ENCODE results near the gene SPTLC1.
A peak's percentile ranks its signal among the peaks of the same experiment; 100 is the strongest.

GRCh38 chr9:92138157-92138959 lies 23.1 kb upstream of the SPTLC1 start:
- TF ChIP-seq CTCF (optimal IDR thresholded peaks at IDR 0.05 in 1 of 3, IDR thresholded peaks at IDR 0.05 in 1 of 3, conservative IDR thresholded peaks at IDR 0.05 in 1 of 3; ENCODE audit: extremely low read depth in 1 of 3, insufficient read depth in 2 of 3, low read length in 3 of 3) (peak; percentile 72 to 93 (median 76)), EZH2 (IDR thresholded peaks at IDR 0.05; ENCODE audit: low read length) (no peak)
